GM21825 (cell line): ENCODE data around the gene DNAJC17.

Source experiments
- ATAC-seq: cut with Tn5 transposase; IDR thresholded peaks from one replicate; pipeline ENCODE4 v1.9.1; 2021; ENCODE audit warnings: mild to moderate bottlenecking, moderate library complexity; ENCODE audit not compliant: unreplicated experiment

The DNAJC17 gene, protein sequence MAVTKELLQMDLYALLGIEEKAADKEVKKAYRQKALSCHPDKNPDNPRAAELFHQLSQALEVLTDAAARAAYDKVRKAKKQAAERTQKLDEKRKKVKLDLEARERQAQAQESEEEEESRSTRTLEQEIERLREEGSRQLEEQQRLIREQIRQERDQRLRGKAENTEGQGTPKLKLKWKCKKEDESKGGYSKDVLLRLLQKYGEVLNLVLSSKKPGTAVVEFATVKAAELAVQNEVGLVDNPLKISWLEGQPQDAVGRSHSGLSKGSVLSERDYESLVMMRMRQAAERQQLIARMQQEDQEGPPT

DNA sequence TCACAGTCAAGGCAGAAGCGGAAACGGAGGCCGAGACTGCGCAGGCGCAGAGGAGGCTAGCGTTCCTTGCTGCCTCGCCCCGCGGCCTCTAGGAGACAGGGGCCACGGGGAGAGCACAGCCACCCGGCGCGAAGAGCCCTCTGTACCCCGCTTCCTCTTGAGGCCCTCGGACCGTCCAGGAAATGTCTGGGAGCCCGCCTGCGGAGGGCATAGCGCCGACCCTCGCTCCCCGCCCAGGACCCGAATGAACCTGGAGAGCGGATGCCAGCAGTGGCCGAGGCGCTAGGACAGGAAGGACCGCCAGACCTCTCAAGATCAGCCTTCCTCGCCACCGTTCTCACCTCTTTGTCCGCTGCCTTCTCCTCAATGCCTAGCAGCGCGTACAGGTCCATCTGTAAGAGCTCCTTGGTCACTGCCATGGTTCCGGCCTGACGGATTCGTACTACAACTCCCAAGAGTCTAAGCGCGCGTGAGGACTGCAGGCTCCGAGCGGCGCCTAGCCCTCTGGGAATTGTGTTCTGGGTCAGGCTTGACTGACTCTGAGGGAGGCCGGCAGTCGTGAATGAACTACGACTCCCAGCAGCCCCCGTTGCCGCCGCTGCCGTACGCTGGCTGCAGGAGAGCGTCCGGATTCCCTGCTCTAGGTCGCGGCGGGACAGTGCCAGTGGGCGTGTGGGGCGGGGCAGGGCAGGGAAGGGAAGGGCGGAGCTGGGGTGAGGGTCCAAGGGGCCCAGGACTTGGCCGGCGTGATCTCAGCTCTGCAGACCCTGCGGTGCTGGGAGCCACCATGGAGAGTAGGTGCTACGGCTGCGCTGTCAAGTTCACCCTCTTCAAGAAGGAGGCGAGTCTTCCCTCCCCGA lies at the start of gene DNAJC17, which contains the start of gene ZFYVE19:
Gene DNAJC17, minus strand, starts transcription at position 446 of the 860 bp plus-strand sequence. Its CDS starts 27 bp downstream, at position 419.
Gene ZFYVE19, plus strand, starts transcription at position 62 of the 860 bp plus-strand sequence. Its CDS starts 501 bp downstream, at position 563.
- ATAC-seq = peak; percentile 93

DNA sequence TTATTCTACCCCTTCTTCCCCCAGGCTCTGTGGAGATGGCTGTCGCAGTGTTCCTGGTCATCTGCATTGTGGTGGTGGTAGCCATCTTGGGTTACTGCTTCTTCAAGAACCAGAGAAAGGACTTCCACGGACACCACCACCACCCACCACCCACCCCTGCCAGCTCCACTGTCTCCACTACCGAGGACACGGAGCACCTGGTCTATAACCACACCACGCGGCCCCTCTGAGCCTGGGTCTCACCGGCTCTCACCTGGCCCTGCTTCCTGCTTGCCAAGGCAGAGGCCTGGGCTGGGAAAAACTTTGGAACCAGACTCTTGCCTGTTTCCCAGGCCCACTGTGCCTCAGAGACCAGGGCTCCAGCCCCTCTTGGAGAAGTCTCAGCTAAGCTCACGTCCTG lies 49.5 kb upstream of the DNAJC17 start:
- no peak for ATAC-seq

DNA sequence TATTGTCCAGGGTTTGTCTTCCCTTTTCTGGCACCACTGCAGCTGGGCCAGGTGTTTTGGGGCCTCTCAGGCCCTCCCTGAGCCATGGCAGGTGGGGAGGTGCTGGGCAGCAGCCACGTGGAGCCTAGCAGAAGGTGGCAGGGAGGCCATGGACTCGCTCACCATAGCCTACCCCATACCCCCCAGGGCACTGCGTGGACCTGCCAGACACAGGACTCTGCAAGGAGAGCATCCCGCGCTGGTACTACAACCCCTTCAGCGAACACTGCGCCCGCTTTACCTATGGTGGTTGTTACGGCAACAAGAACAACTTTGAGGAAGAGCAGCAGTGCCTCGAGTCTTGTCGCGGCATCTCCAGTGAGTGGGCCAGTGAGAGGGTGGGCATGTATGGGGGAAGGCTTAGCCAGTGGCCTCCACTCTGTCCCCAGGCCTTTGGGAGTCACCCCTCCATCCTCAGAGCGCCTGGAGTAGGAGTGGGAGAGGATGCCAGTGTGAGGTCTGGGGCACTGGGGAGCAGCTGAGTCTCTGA lies 48.5 kb upstream of the DNAJC17 start:
- ATAC-seq = no peak

DNA sequence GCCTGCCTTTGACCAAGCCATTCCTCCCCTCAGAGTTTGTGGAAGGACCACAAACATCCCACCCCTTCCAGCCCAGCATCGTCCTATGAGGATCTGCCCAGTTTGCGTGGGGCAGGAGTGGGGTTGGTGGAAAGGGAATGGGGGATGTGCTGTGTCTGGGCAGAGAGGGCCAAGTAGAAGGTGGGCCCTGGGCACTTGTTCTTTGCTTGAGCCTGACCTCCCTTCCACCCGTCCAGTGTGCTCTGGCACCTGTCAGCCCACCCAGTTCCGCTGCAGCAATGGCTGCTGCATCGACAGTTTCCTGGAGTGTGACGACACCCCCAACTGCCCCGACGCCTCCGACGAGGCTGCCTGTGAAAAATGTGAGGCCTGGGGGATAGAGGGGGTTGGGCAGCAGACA lies 46.9 kb upstream of the DNAJC17 start:
- no peak for ATAC-seq

DNA sequence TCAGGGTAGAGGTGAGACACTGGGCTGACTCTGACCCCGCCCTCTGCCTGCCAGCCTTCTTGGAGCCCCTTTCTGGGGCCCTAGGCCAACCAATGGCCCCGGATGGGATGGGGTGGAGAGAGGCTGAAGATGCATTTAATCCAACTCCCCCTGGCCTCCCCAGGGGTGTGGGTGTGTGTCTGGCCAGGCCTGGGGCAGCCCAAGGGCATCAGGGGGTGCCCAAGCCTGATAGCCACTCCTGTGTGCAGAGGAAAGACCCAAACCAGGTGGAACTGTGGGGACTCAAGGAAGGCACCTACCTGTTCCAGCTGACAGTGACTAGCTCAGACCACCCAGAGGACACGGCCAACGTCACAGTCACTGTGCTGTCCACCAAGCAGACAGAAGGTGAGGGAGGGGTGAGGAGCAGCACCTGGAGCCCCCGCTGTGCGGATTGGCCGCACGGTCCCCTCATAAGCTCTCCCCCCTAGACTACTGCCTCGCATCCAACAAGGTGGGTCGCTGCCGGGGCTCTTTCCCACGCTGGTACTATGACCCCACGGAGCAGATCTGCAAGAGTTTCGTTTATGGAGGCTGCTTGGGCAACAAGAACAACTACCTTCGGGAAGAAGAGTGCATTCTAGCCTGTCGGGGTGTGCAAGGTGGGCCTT lies 46.1 kb upstream of the DNAJC17 start:
- no peak for ATAC-seq

DNA sequence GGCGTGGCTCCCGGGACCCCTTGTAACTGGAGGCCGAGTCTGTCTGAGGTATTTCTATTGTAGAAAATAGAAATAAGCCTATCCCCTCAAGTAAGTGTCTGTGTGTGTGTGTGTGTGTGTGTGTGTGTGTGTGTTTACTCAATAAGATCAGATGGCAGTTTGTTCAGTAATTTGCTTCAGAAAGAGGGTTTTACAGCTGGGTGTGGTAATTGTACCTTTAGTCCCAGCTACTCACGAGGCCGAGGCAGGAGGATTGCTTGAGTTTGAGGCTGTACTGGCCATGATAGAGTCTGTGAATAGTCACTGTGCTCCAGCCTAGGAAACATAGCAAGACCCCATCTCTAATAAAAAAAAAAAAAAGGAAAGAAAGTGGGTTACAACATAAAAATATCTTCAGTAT lies 45.3 kb upstream of the DNAJC17 start:
- ATAC-seq = no peak

DNA sequence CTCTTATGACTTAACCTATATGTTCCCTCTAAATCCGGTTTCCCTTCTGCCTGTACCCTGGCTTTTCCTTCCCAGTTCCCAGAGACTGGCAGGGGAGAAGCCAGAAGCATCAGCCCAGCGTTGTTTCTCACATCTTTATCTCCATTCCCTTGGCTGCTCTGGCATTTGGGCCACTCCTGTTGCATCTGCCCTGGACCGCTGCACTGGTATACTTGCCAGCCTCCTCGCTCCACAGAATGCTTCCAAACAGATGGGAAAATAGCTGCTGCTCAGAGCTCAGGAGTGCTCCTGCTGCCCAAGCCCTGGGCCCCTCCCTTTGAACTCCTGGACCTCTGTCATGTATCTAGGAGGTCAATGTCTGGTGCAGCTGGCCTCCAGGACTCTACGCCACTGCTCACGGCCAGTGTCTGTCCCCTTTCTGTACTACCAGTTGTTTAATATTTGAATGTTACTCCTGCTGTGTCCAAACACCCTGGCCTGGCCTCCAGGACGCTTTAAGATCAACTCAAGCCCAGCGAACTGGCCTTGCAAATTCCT lies 43.4 kb upstream of the DNAJC17 start:
- no peak for ATAC-seq

DNA sequence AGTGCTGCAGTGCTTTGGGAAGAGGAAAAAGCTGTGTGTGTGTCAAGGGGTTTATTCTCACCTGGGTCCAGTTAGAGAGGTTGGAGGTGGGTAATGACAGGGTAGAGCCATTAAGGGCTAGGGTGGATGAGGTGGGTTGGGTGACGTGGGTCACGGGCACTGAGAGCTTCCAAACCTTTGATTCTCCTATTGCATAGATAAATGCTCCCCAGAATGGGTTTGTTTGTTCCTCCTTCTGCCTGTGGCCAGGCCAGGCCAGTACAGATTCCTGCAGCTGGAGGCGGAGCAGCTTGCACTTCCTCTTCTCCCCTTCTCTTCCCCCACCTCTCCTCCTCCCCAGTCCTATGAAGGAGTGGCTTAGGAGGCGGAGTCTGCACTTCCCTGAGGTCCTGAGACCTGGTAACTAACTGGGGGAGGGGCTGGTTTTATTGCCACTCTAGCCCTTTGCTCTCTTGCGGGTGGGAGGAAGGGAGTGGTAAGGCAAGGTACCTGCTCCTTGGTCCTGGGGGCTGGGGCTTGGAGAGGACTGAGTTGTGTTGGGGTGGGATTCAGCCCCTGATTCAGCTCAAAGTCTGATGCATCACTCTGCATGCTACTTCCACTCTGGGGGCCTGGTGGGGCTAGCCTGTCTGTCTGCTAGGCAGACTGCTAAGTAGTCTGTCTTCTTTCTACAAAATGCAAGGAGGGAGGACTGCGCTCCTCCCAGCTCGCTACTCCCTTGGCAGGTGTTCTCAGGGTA lies 40.1 kb upstream of the DNAJC17 start:
- ATAC-seq = peak; percentile 72

DNA sequence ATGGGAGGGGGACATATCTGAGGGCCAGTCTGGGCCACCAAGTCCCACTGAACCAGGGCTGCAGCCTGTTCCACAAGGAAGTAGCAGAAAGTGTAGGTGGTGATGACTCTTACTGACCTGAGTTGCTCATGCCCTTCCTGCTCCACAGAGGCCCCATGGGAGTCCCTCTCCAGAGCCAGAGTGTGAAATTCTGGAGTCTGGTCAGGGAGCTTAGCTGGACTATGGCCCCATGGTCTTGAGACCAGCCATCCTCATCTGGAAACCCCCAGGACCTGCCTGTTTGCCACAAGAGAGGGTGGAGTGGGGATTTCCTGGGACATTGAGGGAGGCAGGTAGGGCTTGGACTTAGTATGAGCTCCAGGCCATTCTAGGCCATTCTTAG lies 39.6 kb upstream of the DNAJC17 start:
- ATAC-seq = no peak

DNA sequence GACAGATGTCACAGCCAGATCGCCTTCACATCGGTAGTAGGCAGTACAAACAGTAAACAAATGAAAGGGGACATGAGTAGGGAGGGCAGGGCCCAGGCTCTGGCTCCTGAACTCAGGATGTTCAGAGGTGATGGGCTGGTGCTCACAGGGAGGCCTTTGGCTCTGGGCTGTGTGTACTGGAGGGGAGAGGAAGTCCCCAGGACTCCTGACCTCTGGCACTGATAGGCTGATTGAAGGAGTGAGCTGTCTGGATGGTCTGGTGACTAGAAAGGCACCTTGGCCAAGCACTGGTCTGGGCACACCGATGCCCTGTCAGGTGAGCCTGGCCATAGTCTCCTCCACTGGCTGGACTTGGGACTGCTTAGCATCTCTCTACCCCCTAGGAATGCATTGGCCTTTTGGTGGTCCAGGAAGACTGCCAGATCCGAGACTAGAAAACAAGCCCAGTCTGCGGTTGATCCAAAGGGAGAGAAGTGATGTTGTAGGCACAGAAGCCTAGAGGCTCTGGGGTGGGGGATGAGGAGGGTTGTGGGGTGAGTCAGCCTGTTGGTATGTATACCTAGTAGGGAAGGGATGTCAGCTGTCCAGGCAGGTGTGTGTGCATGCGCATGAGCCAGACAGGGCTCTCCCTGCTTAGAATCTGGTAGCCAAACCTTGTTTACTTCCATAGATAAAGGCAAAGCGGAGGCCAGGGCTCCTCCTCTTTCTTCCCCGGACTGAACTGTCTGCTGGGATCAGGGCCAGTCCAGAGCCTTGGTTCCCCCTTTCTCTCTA lies 38.4 kb upstream of the DNAJC17 start:
- no peak for ATAC-seq

DNA sequence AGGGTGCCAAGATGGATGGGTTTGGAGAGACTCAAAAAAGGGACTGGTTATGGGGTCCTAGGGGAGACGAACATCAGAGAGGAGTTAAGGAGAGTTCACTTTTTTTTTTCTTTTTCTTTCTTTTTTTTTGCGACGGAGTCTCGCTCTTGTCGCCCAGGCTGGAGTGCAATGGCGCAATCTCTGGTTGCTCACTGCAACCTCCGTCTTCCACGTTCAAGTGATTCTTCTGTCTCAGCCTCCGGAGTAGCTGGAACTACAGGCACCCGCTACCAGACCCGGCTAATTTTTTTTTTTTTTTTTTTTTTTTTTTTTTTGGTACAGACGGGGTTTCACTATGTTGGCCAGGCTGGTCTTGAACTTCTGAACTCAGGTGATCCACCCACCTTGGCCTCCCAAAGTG lies 37.8 kb upstream of the DNAJC17 start:
- no peak for ATAC-seq

DNA sequence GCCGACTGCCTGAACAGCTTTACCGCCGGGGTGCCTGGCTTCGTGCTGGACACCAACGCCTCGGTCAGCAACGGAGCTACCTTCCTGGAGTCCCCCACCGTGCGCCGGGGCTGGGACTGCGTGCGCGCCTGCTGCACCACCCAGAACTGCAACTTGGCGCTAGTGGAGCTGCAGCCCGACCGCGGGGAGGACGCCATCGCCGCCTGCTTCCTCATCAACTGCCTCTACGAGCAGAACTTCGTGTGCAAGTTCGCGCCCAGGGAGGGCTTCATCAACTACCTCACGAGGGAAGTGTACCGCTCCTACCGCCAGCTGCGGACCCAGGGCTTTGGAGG lies 37.4 kb upstream of the DNAJC17 start:
- ATAC-seq = no peak

DNA sequence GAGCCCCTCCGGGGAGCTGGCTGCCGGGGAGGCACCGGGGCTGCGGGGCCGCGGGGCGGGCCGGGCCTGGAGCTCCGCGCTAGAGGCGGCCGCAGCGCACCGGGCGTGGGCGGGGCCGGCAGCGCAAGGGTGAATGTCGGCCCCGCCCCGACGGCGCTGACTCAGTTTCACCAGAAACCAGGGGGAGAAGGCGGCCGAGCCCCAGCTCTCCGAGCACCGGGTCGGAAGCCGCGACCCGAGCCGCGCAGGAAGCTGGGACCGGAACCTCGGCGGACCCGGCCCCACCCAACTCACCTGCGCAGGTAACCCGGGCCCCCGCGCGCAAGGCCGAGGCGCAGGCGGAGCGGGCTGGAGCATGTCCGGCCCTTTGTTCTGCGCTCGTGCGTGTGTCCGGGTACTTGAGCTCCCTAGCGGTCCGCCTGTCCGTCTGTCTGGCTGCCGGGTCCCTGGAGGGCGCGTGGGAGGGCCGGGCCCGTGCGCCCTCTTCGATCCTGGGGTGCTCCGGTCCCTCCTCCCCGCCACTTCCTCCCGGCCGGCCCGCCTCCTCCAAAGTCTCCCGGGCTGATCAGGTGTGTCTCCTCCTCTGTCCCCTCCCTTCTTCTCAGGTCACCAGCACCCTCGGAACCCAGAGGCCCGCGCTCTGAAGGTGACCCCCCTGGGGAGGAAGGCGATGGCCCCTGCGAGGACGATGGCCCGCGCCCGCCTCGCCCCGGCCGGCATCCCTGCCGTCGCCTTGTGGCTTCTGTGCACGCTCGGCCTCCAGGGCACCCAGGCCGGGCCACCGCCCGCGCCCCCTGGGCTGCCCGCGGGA lies 36.8 kb upstream of the DNAJC17 start, which contains the start of gene SPINT1:
Gene SPINT1, plus strand, starts transcription at position 164 of the 811 bp plus-strand sequence. Its CDS starts 507 bp downstream, at position 671.
- ATAC-seq = no peak

DNA sequence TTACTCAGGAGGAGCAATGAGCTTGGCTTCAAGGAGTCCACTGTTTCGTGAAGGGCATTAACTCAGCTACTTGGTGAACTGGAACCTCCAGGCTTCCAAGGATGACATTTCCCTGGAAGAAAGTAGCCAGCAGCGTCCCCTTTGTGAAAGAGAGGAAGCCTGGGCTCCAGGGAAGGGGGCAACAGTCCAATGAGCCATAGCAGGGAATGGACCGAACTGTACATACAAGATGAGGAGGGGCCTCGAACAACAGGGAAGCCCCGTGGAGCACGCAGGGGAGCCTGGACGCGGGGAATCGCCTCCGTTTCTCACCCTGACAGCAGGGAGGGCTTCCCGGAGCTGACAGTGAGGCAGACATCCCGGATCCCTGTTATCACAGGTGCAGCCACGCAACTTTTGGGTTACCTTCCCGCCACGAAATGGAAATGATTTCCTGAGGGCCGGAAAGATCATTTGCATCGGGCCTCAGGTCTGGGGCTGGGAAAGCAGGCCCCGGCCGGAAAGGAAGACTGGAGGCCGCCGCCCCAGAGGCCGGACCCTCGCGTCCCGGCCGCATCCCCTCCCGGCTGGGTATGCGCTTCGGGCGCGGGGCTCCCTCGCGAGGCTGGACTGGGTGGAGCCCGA lies 36.1 kb upstream of the DNAJC17 start:
- no peak for ATAC-seq

DNA sequence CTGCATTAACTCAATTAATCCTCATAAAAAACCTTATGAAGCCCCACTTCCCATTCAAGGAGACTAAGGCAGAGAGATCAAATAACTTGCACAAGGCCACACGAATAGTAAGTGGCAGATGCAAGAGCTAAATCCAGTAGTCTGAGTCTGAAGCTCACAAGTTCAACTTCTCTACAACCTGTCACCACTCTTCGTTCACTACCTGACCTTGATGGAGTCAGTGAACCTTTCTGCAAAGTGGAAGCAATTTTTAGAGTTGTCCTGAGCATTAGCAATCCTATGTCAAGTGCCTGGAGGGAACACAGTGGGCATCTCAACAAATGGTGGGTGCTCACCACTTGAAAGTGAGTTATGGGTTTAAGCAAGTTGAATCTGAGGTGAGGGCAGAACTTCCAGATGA lies 34.5 kb upstream of the DNAJC17 start:
- ATAC-seq = no peak

DNA sequence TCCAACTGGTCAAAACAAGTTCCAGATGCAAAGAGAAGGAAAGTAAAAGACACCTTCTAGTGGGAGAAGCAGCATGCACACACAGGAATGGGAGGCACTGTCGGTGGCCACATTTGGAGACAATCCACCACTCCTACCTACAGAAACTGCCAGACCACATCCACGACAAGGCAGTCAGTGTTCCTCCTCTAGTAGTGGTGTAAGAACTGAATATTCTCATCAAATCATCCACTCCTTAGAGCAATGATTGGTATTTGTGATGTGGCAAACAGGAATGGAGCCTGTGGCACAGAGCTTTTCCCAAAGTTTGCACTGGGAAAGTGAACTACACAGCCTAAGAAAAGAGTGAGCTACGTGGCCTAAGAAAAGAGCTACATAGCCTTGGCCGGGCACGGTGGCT lies 31.5 kb upstream of the DNAJC17 start:
- ATAC-seq = no peak

DNA sequence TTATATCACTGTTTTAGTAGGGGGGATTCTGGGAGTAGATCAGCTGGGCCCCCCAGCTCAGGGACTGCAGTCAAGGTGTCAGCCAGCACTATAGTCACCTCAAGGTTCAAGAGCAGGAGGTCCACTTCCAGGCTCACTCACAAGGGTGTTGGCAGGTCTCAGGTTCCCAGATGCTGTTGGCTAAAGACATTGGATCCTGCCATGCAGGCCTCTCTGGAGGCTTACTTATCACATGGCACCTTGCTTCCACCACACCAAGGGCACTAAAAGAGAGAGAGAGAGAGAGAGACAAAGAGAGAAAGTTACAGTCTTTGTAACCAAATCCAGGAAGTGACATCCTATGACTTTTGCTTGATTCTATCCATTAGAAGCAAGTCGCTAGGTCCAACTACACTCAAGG lies 28.7 kb upstream of the DNAJC17 start:
- no peak for ATAC-seq

DNA sequence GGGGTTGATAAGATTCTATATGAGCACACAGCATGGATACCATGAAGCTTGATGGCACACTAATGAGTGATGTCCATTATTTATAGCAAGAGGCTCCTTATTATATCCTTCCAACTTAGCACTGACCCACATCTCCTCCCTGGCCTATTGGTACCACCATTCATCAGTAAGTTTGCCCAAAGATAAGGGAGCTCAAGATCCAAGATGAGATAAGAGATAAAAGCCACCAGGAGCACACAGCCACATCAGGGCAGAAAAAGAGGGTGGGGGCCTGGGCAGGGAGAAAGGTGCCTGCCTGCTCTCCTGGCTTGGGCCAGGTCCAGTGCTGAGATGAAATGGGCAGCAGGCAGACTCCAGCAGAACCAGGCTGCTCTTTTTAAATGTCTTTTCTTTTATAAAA lies 25.6 kb upstream of the DNAJC17 start:
- ATAC-seq = no peak
